ENCODE results near the gene RNF123.

DNA sequence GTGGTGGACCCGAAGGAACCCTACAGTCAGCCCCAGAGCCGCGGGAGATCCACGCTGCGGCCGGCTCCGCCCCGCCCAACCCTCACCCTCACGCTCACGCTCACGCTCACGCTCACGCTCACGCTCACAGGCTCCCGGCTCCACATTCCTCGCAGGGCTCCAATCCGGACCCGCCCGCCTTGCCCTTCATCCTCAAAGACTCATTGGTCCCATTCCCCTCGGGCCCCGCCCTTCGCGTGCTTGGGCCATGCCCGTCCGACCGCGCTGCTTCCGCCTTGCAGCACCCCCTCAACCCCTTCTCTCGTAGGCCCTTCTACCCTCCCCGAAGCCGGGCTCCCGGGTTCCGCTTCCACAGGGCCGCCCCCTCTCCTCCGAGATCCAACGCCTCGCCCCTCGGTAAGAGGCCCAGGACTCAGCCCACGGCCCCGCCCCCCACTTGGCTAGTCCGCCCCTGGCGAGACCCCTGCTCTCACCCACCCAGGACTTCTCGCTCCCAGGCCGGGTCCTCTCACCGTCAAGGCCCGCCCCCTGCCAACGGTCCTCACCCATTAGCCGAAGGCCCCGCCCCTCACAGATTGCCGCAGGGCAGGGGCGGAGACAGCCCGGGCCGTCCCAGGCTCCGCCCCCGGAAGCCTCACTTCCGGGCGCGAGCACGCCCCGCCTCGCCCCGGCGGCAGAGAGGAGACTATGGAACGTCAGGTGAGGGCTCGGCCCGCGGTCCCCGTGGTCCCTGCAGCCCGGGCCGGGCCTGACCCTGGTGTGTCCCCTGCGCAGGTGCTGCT, 15.5 kb upstream of the RNF123 start, which contains the start of gene APEH:
- TF ChIP-seq CTCF (conservative IDR thresholded peaks at IDR 0.05 in 1 of 2, IDR thresholded peaks at IDR 0.05 in 1 of 2; ENCODE audit: extremely low read depth in 1 of 2, insufficient read depth in 1 of 2, low read depth in 1 of 2, low read length in 2 of 2) = no peak
- TF ChIP-seq EZH2 (IDR thresholded peaks at IDR 0.05; ENCODE audit: borderline replicate concordance, low read length) = no peak
